SK-N-SH treated with all-trans-retinoic acid at 6 μM for 48 hours (cell line): Measurements from ENCODE around the gene STUM.

Source experiments
- ARNTL ChIP-seq: fragments of 450-650 bp; formaldehyde crosslinking; IDR thresholded peaks from 2 replicates; pipeline ENCODE4 v1.5.0; 2020; ENCODE audit warnings: low read depth, mild to moderate bottlenecking, moderate library complexity, borderline replicate concordance
- CSDC2 ChIP-seq: fragments of 250-450 bp; sonication (Bioruptor Pico); IDR thresholded peaks from 2 replicates; pipeline ENCODE4 v1.5.0; 2020; ENCODE audit warnings: mild to moderate bottlenecking, moderate library complexity
- ESRRG ChIP-seq: fragments of 250-450 bp; sonication (Bioruptor Pico); IDR thresholded peaks from 2 replicates; pipeline ENCODE4 v1.6.1; 2021; ENCODE audit warnings: mild to moderate bottlenecking
- OSR1 ChIP-seq: fragments of 250-450 bp; sonication (Bioruptor Pico); IDR thresholded peaks from 2 replicates; pipeline ENCODE4 v1.8.0; 2022; ENCODE audit warnings: moderate library complexity, mild to moderate bottlenecking, inconsistent platforms
- PPARA ChIP-seq: fragments of 250-450 bp; sonication (Bioruptor Pico); IDR thresholded peaks from 2 replicates; pipeline ENCODE4 v1.5.0; 2020; ENCODE audit warnings: mild to moderate bottlenecking, borderline replicate concordance
- RARB ChIP-seq: fragments of 250-450 bp; sonication (Bioruptor Pico); IDR thresholded peaks from 2 replicates; pipeline ENCODE4 v1.8.0; 2021; ENCODE audit warnings: mild to moderate bottlenecking, moderate library complexity
- TOX ChIP-seq: fragments of 250-450 bp; sonication (Bioruptor Pico); IDR thresholded peaks from 2 replicates; pipeline ENCODE4 v1.8.0; 2021; ENCODE audit warnings: mild to moderate bottlenecking, moderate library complexity, borderline replicate concordance
- ZC3H10 ChIP-seq: fragments of 250-450 bp; sonication (Bioruptor Pico); IDR thresholded peaks from 2 replicates; pipeline ENCODE4 v1.5.1; 2021; ENCODE audit warnings: mild to moderate bottlenecking, moderate library complexity
- ZFP3 ChIP-seq: fragments of 250-450 bp; sonication (Bioruptor Pico); IDR thresholded peaks from 2 replicates; pipeline ENCODE4 v1.5.0; 2020; ENCODE audit warnings: mild to moderate bottlenecking, moderate library complexity
- ZNF70 ChIP-seq: fragments of 450-650 bp; formaldehyde crosslinking; IDR thresholded peaks from 2 replicates; pipeline ENCODE4 v1.5.0; 2020; ENCODE audit warnings: mild to moderate bottlenecking, moderate library complexity
- ZNF8 ChIP-seq: fragments of 450-650 bp; formaldehyde crosslinking; IDR thresholded peaks from 2 replicates; pipeline ENCODE4 v1.5.0; 2020; ENCODE audit warnings: mild to moderate bottlenecking, moderate library complexity
- TF ChIP-seq, protein P1 (sequence below): fragments of 250-450 bp; sonication (Bioruptor Pico); IDR thresholded peaks from 2 replicates; pipeline ENCODE4 v1.8.0; 2020; ENCODE audit warnings: mild to moderate bottlenecking, moderate library complexity, borderline replicate concordance

DNA sequence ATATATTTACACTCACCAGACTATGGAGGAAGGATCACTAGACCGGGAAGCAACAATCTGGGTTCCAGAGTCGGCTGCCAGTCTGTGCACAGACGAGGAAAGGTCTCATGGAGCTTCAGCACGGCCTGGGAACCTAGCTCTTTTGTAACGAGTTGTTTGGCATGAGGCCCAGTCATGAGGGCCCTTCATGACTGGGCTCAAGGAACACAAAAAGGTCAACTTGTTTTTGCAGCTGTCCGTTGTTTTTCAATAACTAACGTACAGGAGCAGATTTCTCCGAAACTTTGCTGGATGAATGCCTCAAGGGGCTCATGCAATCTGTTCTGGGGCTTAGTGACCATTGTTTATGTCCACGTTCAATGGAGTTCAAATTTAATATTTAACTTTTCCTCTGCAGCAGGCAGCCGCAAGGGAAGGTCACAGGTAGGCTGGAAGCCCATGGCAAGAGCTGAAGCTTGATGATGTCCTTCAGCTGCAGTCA lies 5.9 kb upstream of the STUM start:
- no peak for TF ChIP-seq ZC3H10 (CRISPR knock-in tag)
- no peak for TF ChIP-seq CSDC2 (CRISPR knock-in tag)
- TF ChIP-seq RARB (CRISPR knock-in tag), result no peak
- TF ChIP-seq, protein P1, sequence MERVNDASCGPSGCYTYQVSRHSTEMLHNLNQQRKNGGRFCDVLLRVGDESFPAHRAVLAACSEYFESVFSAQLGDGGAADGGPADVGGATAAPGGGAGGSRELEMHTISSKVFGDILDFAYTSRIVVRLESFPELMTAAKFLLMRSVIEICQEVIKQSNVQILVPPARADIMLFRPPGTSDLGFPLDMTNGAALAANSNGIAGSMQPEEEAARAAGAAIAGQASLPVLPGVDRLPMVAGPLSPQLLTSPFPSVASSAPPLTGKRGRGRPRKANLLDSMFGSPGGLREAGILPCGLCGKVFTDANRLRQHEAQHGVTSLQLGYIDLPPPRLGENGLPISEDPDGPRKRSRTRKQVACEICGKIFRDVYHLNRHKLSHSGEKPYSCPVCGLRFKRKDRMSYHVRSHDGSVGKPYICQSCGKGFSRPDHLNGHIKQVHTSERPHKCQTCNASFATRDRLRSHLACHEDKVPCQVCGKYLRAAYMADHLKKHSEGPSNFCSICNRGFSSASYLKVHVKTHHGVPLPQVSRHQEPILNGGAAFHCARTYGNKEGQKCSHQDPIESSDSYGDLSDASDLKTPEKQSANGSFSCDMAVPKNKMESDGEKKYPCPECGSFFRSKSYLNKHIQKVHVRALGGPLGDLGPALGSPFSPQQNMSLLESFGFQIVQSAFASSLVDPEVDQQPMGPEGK (CRISPR knock-in tag), result no peak
- no peak for TF ChIP-seq ESRRG (CRISPR knock-in tag)
- no peak for TF ChIP-seq ARNTL (CRISPR knock-in tag)
- TF ChIP-seq TOX (CRISPR knock-in tag), result no peak
- no peak for TF ChIP-seq OSR1 (CRISPR knock-in tag)
- no peak for TF ChIP-seq ZNF8 (CRISPR knock-in tag)
- TF ChIP-seq ZFP3, result no peak
- TF ChIP-seq ZNF70, result no peak
- no peak for TF ChIP-seq PPARA (CRISPR knock-in tag)
